HS-5 (cell line): ENCODE results near the gene ADAM11.
"Not testable (repeated sequence)": the region's sequence is repeated elsewhere in the genome, so short reads cannot be mapped to it uniquely, and the experiment has no call there.

Experiments used
- DNase-seq: peaks from one replicate; pipeline ENCODE4 v3.0.0-alpha.2; 2012; ENCODE audit warnings: low read depth

Gene ADAM11

GRCh38 chr17:44758414-44759085 is at the start of gene ADAM11:
Gene ADAM11 (plus strand): TSS chr17:44758988. CDS start chr17:44759200, 212 bp downstream.
- DNase-seq: no peak

GRCh38 chr17:44719444-44719843 is 39.3 kb upstream of the ADAM11 start:
- DNase-seq: no peak

GRCh38 chr17:44722254-44722653 is 36.5 kb upstream of the ADAM11 start:
- no peak for DNase-seq

GRCh38 chr17:44726121-44726520 is 32.7 kb upstream of the ADAM11 start:
- not testable (repeated sequence) for DNase-seq

GRCh38 chr17:44733753-44734152 is 25.0 kb upstream of the ADAM11 start:
- no peak for DNase-seq

- no peak for DNase-seq
Measured at GRCh38 chr17:44734272-44734671, 24.5 kb upstream of the ADAM11 start.

- no peak for DNase-seq
Measured at GRCh38 chr17:44736551-44737240, 22.1 kb upstream of the ADAM11 start.

- no peak for DNase-seq
Measured at GRCh38 chr17:44738214-44738906, 20.4 kb upstream of the ADAM11 start.

GRCh38 chr17:44741316-44741715 is 17.5 kb upstream of the ADAM11 start:
- no peak for DNase-seq

GRCh38 chr17:44745301-44745700 is 13.5 kb upstream of the ADAM11 start:
- no peak for DNase-seq

- DNase-seq: not testable (repeated sequence)
Measured at GRCh38 chr17:44745738-44746137, 13.1 kb upstream of the ADAM11 start.

- DNase-seq: no peak
Measured at GRCh38 chr17:44747566-44747965, 11.2 kb upstream of the ADAM11 start.

- DNase-seq: no peak
Measured at GRCh38 chr17:44749076-44749979, 9.5 kb upstream of the ADAM11 start.

- no peak for DNase-seq
Measured at GRCh38 chr17:44749980-44750318, 8.8 kb upstream of the ADAM11 start.

GRCh38 chr17:44751331-44751730 is 7.5 kb upstream of the ADAM11 start:
- DNase-seq: no peak

GRCh38 chr17:44751806-44752205 is 7.0 kb upstream of the ADAM11 start:
- no peak for DNase-seq

GRCh38 chr17:44752953-44753861 is 5.6 kb upstream of the ADAM11 start:
- no peak for DNase-seq

- DNase-seq: no peak
Measured at GRCh38 chr17:44754276-44754675, 4.5 kb upstream of the ADAM11 start.

- not testable (repeated sequence) for DNase-seq
Measured at GRCh38 chr17:44755180-44755579, 3.6 kb upstream of the ADAM11 start.

GRCh38 chr17:44757045-44757917 is 1.5 kb upstream of the ADAM11 start:
- no peak for DNase-seq
